Naive B cell (primary cell): Measurements from ENCODE around the gene MC1R. TPM values are rescaled to one million over a fixed set of nuclear protein-coding genes. Genes with fewer than 3 reads are reported as not detected.
"Not testable (repeated sequence)": the region's sequence is repeated elsewhere in the genome, so short reads cannot be mapped to it uniquely, and the experiment has no call there.

ENCODE experiments used
- ATAC-seq, 2 donors: fragments of 150-1000 bp; cut with Tn5 transposase; 2 replicates each; pipeline ENCODE4 v1.10.0; 2021; ENCODE audit warnings: low read depth in 2 of 2, mild to moderate bottlenecking in 2 of 2, moderate library complexity in 2 of 2
- DNase-seq: peaks from one replicate; pipeline ENCODE4 v3.0.0; 2022
- H3K27ac Mint-ChIP-seq, 6 donors: one replicate each; pipeline ENCODE4 v1.8.0; 2020 to 2022; ENCODE audit warnings: mild to moderate bottlenecking in 6 of 6, mixed read lengths in 6 of 6, moderate library complexity in 5 of 6, inconsistent platforms in 2 of 6
- H3K27me3 Mint-ChIP-seq, 3 donors: one replicate each; pipeline ENCODE4 v1.8.0; 2021 to 2022; ENCODE audit warnings: mixed read lengths in 3 of 3, mild to moderate bottlenecking in 1 of 3
- H3K36me3 Mint-ChIP-seq, 2 donors: one replicate each; pipeline ENCODE4 v1.8.0; 2020 to 2022; ENCODE audit warnings: mixed read lengths in 2 of 2, inconsistent platforms in 1 of 2, mild to moderate bottlenecking in 1 of 2
- H3K4me1 Mint-ChIP-seq, 3 donors: one replicate each; pipeline ENCODE4 v1.8.0; 2020 to 2022; ENCODE audit warnings: mixed read lengths in 3 of 3, inconsistent platforms in 1 of 3, mild to moderate bottlenecking in 1 of 3, moderate library complexity in 1 of 3
- H3K4me3 Mint-ChIP-seq, 8 donors: one replicate each; pipeline ENCODE4 v1.8.0; 2020 to 2022; ENCODE audit warnings: mild to moderate bottlenecking in 8 of 8, mixed read lengths in 8 of 8, moderate library complexity in 8 of 8, inconsistent platforms in 2 of 8
- H3K9me3 Mint-ChIP-seq, 7 donors: one replicate each; pipeline ENCODE4 v1.8.0; 2020 to 2022; ENCODE audit warnings: mixed read lengths in 7 of 7, mild to moderate bottlenecking in 5 of 7, inconsistent platforms in 2 of 7, moderate library complexity in 1 of 7
- polyA plus RNA-seq, 6 donors: library from polyadenylated mRNA; unstranded; fragments of 300-500 nt; fragmentation: Illumina TruSeq; gene quantifications; one replicate each; pipeline ENCODE4 v1.2.3, GENCODE V29; 2021; ENCODE audit warnings: low read depth in 6 of 6

The MC1R gene
- under 1 TPM in 5 of 6 donors, not detected in 1; 0.12 to 0.62 (median 0.48) TPM for polyA plus RNA-seq

DNA sequence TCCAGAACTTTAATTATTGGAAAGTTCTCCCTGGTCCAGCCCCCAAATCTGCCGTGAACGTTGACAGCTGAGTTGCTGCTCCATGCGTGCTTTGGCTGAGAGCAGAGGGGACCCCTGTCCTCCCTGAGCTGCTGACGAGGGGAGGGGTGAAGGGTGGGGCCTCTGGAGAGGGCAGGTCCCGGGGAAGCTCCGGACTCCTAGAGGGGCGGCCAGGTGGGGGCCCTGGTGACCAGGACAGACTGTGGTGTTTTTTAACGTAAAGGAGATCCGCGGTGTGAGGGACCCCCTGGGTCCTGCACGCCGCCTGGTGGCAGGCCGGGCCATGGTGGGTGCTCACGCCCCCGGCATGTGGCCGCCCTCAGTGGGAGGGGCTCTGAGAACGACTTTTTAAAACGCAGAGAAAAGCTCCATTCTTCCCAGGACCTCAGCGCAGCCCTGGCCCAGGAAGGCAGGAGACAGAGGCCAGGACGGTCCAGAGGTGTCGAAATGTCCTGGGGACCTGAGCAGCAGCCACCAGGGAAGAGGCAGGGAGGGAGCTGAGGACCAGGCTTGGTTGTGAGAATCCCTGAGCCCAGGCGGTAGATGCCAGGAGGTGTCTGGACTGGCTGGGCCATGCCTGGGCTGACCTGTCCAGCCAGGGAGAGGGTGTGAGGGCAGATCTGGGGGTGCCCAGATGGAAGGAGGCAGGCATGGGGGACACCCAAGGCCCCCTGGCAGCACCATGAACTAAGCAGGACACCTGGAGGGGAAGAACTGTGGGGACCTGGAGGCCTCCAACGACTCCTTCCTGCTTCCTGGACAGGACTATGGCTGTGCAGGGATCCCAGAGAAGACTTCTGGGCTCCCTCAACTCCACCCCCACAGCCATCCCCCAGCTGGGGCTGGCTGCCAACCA is at the start of gene MC1R:
MC1R (plus strand) TSS at position 410 of the 895 bp plus-strand sequence; CDS start at position 807, 397 bp downstream.
- Mint-ChIP-seq H3K4me3 (peak within 1 kb of the TSS; percentile 72 to 88 (median 74)), H3K27ac (peak within 1 kb of the TSS in 3 of 6 donors; percentile 37 to 88 (median 81)), H3K36me3 (no peaks in the 10 kb centered on the region), H3K27me3 (peaks cover 9 to 30% (median 16%) of the 10 kb centered on the region in 3 donors), H3K4me1 (peaks cover 17 to 36% (median 33%) of the 10 kb centered on the region in 3 donors), H3K9me3 (no peaks in the 10 kb centered on the region)
- ATAC-seq = peak; percentile 60 to 66
- peak; percentile 40 for DNase-seq

DNA sequence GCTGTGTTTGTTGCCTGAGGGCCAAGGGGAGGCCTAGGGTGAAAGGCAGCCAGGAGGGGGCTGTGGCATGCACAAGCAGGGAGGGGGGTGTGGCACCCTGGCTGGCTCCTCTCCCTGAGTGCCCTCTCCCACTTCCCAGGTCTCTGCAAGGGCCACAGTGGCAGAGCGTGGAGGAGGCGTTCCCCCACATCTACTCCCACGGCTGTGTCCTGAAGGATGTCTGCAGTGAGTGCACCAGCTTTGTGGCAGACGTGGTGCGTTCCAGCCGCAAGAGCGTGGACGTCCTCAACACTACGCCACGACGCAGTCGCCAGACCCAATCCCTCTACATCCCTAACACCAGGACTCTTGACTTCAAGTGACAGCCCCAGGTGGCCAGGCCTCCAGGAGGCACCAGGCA is 48.8 kb upstream of the MC1R start:
- H3K4me1 Mint-ChIP-seq = peaks cover 0 to 17% (median 13%) of the 10 kb centered on the region in 3 donors
- peaks cover 0 to 2% (median 0%) of the 10 kb centered on the region in 7 donors for H3K9me3 Mint-ChIP-seq
- H3K4me3 Mint-ChIP-seq = peak overlapping the region in 1 of 8 donors; percentile 37
- no peak for DNase-seq
- peak overlapping the region in 1 of 6 donors; percentile 83 for H3K27ac Mint-ChIP-seq
- ATAC-seq = no peak
- no peaks in the 10 kb centered on the region for H3K36me3 Mint-ChIP-seq
- no peaks in the 10 kb centered on the region for H3K27me3 Mint-ChIP-seq

DNA sequence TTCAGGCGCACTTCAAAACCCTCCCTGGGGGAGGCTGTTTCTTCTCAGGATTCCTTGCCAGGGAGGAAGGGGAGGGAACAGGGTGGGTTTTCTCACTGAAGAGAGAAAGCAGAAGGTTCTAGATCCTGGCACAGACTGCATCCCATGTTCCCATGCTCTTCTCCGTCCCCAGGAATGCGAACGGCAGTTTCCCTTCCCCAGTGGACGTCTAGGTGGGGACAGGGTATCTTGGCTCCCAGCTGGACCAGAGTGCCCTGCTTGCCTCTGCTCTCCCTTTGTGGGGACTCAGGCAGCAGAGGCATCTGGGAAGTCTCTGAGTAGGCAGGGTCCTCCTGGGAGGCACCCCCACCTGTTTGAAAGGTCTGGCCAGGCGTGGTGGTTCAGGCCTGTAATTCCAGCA is 48.2 kb upstream of the MC1R start:
- Mint-ChIP-seq H3K27me3 (no peaks in the 10 kb centered on the region), H3K4me1 (peaks cover 4 to 19% (median 17%) of the 10 kb centered on the region in 3 donors), H3K36me3 (peaks cover 0 to 4% of the 10 kb centered on the region in 2 donors), H3K9me3 (peaks cover 0 to 3% (median 0%) of the 10 kb centered on the region in 7 donors), H3K27ac (peak overlapping the region in 1 of 6 donors; percentile 84), H3K4me3 (no peak overlapping the region)
- ATAC-seq (no peak), DNase-seq (no peak)

DNA sequence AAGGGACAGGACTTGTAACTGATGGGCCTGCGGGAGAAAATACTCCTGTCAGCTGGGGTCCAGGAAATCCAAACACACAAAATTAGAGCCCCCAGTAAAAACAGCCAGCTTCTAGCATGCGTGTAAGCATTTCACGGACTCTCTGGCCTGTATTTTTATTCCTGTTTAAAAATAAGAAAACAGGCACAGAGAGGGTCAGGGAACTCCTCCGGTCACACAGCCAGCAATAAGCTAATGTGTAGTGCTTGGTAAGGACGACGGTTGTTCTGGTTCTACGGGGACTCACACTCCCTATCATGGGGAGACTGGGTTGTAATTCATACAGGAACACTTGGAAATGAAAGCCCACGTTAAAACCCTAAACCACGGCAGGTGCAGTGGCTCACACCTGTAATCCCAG is 46.8 kb upstream of the MC1R start:
- peak overlapping the region in 6 of 8 donors; percentile 53 to 98 (median 76) for H3K4me3 Mint-ChIP-seq
- H3K9me3 Mint-ChIP-seq = peaks cover 0 to 3% (median 0%) of the 10 kb centered on the region in 7 donors
- peak overlapping the region in 3 of 6 donors; percentile 16 to 100 (median 98) for H3K27ac Mint-ChIP-seq
- peaks cover 0 to 4% of the 10 kb centered on the region in 2 donors for H3K36me3 Mint-ChIP-seq
- H3K4me1 Mint-ChIP-seq = peaks cover 4 to 19% (median 17%) of the 10 kb centered on the region in 3 donors
- no peaks in the 10 kb centered on the region for H3K27me3 Mint-ChIP-seq
- DNase-seq (no peak), ATAC-seq (no peak)

DNA sequence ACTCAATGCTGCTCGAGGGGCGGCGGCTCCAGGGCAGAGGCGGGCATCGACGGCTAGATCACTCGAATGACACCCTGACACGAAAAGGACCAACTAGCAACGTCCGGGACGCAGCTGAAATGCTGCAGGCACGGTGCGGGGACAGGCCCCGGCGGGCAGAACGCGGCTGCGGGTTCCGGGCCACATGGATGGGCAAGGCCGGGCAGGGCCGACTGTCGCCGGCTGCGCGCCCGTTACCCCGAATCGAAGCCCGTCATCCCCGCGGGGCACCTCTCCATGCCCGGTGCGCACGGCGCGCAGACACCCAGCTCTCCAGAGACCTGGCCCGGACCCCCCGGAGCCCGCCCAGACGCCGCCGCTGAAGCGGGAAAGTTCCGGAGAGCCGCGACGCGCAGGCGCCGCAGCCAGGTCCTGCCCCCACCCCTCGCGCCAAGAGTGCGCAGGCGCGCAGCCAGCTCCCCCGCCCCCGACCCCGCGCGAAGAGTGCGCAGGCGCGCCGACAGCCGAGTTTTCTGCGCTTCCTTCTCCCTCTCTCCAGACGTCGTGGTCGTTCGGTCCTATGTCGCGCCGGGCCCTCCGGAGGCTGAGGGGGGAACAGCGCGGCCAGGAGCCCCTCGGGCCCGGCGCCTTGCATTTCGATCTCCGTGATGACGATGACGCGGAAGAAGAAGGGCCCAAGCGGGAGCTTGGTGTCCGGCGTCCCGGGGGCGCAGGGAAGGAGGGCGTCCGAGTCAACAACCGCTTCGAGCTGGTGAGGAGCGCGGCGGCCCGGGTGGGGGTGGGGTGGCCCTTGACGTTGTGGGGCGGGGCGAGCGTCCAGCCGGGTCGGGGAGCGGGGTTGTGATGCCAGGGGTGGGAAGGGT is 45.3 kb upstream of the MC1R start, which contains the start of gene TCF25:
TCF25 (plus strand) TSS at position 484 of the 863 bp plus-strand sequence; CDS start at position 560, 76 bp downstream.
- Mint-ChIP-seq H3K27ac (peak within 1 kb of the TSS; percentile 98 to 100 (median 98)), H3K36me3 (peaks cover 0 to 4% of the 10 kb centered on the region in 2 donors), H3K4me1 (peaks cover 8 to 24% (median 19%) of the 10 kb centered on the region in 3 donors), H3K27me3 (no peaks in the 10 kb centered on the region), H3K9me3 (peaks cover 0 to 3% (median 0%) of the 10 kb centered on the region in 7 donors), H3K4me3 (peak within 1 kb of the TSS; percentile 84 to 98 (median 92))
- ATAC-seq = peak; percentile 31 to 34
- peak; percentile 84 for DNase-seq

DNA sequence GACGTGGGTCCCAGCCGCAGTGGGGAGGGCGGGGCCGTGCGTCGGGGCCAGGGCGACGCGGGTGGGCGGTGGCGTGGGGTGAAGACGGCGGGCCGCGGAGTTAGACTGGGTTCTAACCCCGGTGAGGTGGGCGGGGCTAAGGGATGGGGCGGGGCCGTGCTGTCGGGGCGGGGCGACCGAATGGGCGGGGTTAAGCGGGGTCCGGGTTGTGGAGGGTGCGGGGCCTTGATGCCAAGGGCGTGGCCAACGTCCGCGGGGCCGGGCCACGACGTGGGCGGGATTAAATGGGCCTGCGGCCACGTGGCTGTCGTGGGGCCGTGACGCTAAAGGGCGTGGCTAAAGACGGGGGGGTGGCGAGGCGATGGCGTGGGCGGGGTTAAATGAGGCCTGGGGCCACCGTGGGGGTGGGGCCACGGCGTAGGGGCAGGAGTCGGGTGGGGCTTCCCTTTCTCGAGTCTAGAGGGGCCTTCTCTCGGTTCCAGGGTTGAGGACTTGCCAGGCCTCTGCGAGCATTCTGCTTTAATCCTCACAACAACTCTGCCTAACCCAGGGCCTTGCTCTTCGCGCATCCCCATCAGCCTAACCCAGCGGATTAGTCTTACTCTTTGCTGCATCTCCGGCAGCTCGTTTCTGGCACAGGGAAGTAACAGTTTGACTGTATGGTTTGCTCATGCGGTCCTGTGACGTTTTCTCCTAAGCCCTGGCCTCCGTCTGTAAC is 44.5 kb upstream of the MC1R start:
- peak overlapping the region; percentile 98 to 100 (median 98) for H3K27ac Mint-ChIP-seq
- DNase-seq (peak; percentile 98), ATAC-seq (peak; percentile 78 to 82)
- no peaks in the 10 kb centered on the region for H3K27me3 Mint-ChIP-seq
- H3K9me3 Mint-ChIP-seq = peaks cover 0 to 3% (median 0%) of the 10 kb centered on the region in 7 donors
- peak overlapping the region; percentile 84 to 98 (median 92) for H3K4me3 Mint-ChIP-seq
- peaks cover 8 to 26% (median 19%) of the 10 kb centered on the region in 3 donors for H3K4me1 Mint-ChIP-seq
- peaks cover 0 to 4% of the 10 kb centered on the region in 2 donors for H3K36me3 Mint-ChIP-seq

DNA sequence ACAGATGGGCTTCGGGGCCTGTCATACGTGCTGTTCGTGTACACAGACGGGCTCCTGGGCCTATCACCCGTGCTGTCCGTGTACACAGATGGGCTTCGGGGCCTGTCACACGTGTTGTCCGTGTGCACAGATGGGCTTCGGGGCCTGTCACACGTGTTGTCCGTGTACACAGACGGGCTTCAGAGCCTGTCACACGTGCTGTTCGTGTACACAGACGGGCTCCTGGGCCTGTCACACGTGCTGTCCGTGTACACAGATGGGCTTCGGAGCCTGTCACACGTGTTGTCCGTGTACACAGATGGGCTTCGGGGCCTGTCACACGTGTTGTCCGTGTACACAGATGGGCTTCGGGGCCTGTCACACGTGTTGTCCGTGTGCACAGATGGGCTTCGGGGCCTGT is 39.5 kb upstream of the MC1R start:
- not testable (repeated sequence) for ATAC-seq, H3K27ac Mint-ChIP-seq
- H3K36me3 Mint-ChIP-seq = peaks cover 9 to 13% of the 10 kb centered on the region in 2 donors

DNA sequence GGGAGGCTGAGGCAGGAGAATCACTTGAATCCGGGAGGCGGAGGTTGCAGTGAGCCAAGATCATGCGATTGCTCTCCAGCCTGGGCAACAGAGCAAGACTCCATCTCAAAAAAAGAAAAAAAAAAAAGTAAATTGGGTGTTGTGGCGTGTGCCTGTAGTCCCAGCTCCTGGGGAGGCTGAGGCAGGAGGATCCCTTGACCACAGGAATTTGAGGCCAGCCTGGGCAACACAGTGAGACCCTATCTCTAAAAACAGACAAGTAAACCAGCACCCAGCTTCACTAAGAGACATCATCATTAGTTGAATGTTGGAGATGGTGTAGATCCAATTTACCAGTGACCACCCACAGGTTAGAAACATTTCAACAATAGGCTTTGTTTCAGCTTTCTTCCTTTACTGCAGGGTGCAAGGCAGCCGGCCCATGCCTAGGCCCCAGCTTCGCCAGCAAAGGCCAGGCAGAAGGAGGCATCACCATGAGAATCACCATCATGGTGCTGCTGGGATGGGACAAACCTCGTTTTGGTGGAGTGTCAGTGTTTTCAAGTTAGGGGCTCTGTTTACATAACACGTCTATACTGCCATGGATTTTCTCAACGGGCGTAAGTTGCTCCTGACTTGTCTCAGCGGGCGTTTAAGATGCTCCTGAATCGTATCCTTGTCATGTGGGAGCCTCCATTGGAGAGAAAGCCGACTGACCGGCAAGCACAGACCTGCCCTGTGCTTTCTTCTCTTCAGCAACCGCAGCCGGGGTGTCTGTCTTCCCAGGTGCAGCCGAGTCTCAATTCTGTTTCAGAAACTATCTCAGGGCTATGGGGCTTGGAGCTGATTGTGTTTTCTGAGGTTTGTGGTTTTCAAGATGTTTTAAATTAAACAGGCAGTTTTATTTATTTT is 37.9 kb upstream of the MC1R start:
- ATAC-seq (no peak), DNase-seq (no peak)
- Mint-ChIP-seq H3K27ac (peak overlapping the region in 2 of 6 donors; percentile 52 to 73), H3K4me1 (peaks cover 19 to 21% (median 20%) of the 10 kb centered on the region in 3 donors), H3K36me3 (peaks cover 13 to 26% of the 10 kb centered on the region in 2 donors), H3K27me3 (no peaks in the 10 kb centered on the region), H3K9me3 (no peaks in the 10 kb centered on the region), H3K4me3 (no peak overlapping the region)

More for the DNA sequence above, 39.5 kb upstream of the MC1R start:
- DNase-seq, H3K27me3 Mint-ChIP-seq, H3K9me3 Mint-ChIP-seq, H3K4me3 Mint-ChIP-seq: not testable (repeated sequence)
- H3K4me1 Mint-ChIP-seq = peaks cover 17 to 31% (median 24%) of the 10 kb centered on the region in 3 donors

DNA sequence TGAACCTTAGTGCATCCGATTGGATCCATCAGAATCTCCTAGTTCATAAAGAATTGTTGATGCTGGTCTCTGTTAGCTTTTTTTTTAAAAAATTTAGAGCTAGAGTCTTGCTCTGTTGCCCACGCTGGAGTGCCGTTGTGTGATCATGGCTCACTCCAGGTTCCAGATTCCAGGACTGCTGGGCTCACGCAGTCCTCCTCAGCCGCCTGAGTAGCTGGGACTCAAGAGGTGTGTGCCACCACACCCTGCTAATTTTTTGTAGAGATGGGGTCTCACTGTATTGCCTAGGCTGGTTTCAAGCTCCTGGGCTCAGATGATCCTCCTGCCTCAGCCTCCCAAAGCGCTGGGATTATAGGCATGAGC is 37.3 kb upstream of the MC1R start:
- Mint-ChIP-seq H3K36me3 (peaks cover 13 to 26% of the 10 kb centered on the region in 2 donors), H3K27me3 (no peaks in the 10 kb centered on the region), H3K9me3 (no peaks in the 10 kb centered on the region), H3K4me3 (no peak overlapping the region), H3K4me1 (peaks cover 19 to 21% (median 20%) of the 10 kb centered on the region in 3 donors), H3K27ac (peak overlapping the region in 2 of 6 donors; percentile 20 to 73)
- ATAC-seq = no peak
- no peak for DNase-seq

DNA sequence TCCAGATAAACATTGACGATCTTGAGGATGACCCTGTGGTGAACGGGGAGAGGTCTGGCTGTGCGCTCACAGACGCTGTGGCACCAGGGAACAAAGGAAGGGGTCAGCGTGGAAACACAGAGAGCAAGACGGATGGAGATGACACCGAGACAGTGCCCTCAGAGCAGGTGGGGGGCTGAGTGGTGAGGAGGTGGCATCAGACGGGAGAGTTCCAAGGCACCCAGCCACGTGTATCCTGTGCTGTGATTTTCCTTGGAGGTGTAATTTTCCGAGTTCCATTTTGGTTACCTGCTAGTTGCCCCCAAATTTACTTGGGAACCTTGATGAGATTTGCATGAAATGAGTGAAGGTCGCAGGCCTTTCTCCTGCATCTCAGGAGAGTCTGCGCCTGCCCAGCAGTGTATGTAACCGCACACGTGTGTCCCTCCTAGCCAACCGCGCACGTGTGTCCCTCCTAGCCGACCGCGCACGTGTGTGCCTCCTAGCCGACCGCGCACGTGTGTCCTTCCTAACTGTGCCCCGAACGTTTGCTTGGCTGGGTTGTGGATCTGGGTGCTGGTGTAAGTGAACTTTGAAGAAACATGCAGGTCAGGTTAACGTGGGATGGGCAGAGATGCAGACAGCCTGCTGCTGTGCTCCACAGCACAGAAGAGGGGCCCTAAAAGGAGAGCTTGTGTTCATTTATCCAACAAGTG is 35.2 kb upstream of the MC1R start:
- Mint-ChIP-seq H3K9me3 (no peaks in the 10 kb centered on the region), H3K4me3 (no peak overlapping the region), H3K27ac (peak overlapping the region in 2 of 6 donors; percentile 56 to 82), H3K36me3 (peaks cover 13 to 26% of the 10 kb centered on the region in 2 donors), H3K27me3 (no peaks in the 10 kb centered on the region), H3K4me1 (peaks cover 14 to 19% (median 17%) of the 10 kb centered on the region in 3 donors)
- no peak for DNase-seq
- no peak for ATAC-seq

DNA sequence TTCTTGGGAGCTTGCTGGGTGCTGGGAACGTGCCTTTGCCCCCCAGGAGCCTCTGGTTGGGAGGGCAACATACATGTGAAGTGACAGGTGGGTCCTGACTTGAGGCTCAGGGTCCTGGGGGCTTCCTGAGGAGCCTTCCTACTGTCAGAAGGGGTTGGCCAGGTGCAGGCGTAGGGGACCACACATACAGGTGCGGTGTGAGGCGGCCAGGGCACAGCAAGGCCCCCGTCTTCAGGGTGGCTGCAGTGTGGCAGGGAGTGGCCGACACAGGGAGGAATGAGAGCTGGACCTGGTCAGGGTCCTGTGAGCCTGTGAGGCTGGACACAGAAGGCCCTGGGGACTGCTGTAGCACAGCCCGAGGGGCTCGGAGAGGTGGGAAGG is 34.6 kb upstream of the MC1R start:
- H3K4me3 Mint-ChIP-seq = no peak overlapping the region
- peaks cover 13 to 26% of the 10 kb centered on the region in 2 donors for H3K36me3 Mint-ChIP-seq
- H3K9me3 Mint-ChIP-seq = no peaks in the 10 kb centered on the region
- no peaks in the 10 kb centered on the region for H3K27me3 Mint-ChIP-seq
- peak overlapping the region in 2 of 6 donors; percentile 34 to 56 for H3K27ac Mint-ChIP-seq
- H3K4me1 Mint-ChIP-seq = peaks cover 13 to 19% (median 17%) of the 10 kb centered on the region in 3 donors
- ATAC-seq = no peak
- DNase-seq = no peak
